Measurements from ENCODE around the gene CSPG4. TPM values are rescaled to one million over a fixed set of nuclear protein-coding genes. Genes with fewer than 3 reads are reported as not detected.

Gene CSPG4
- total and polyA plus RNA-seq, 2 donors (not counting 3 experiments of a cell fraction or from before 2014, with no cell fraction given), result not detected

DNA sequence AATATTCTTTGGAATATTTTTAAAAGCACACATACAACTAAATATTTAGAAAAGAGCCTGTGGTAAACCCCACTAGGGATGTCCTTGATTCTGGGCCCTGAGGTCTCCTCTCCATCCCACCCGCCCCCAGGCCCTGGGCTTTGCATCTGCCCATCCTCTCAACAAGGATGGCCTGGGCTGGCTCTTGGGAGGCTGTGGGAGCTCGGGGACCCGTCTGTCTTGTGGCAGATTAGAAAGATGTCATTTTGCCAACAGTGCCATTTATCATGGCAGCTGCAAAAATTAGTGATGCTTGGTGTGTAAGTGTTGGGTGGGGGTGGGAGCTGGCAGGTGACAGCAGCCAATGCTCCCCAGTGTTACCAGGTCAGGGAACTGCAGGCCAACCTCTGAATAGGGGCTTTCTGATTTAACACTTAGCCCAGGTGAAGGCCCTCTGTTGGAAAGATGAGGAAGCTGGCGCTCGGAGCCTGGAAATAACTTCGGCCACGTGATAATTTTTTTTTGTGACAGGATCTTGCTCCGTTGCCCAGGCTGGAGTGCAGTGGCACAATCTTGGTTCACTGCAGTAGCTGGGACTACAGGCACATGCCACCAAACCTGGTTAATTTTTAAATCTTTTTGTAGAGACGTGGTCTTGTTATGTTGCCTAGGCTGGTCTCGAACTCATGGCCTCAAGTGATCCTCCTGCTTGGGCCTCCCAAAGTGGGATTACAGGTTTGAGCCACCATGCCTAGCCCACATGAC is 16.9 kb upstream of the CSPG4 start:
- Histone ChIP-seq H3K4me1 (ENCODE audit: control insufficient read depth, extremely low read depth, insufficient read depth, low read length) (no peaks in the 10 kb centered on the region), H3K9ac (replicated peaks; ENCODE audit: extremely low read depth, insufficient read depth, low read length) (no peak overlapping the region), H3K27ac (ENCODE audit: insufficient read depth, low read depth, low read length) (no peak overlapping the region), H3K9me3 (replicated peaks; ENCODE audit: control insufficient read depth, insufficient read depth, low read length) (no peaks in the 10 kb centered on the region), H3K79me2 (ENCODE audit: control insufficient read depth, insufficient read depth, low read length) (no peaks in the 10 kb centered on the region), H3K4me2 (ENCODE audit: insufficient read depth, low read length) (no peak overlapping the region), H3K36me3 (ENCODE audit: control insufficient read depth in 2 of 2, extremely low read depth in 1 of 2, insufficient read depth in 2 of 2, low read length in 2 of 2) (no peaks in the 10 kb centered on the region), H4K20me1 (replicated peaks; ENCODE audit: control insufficient read depth, extremely low read depth, insufficient read depth, low read length) (no peaks in the 10 kb centered on the region), H3K9me1 (replicated peaks; ENCODE audit: control insufficient read depth, extremely low read depth, insufficient read depth, low read length) (no peaks in the 10 kb centered on the region), H3K27me3 (ENCODE audit: control insufficient read depth in 2 of 2, insufficient read depth in 2 of 2, low read length in 2 of 2) (peaks cover 0 to 5% of the 10 kb centered on the region in 2 experiments), H3K4me3 (replicated peaks in 1 of 3; ENCODE audit: insufficient read depth in 1 of 3, low read depth in 1 of 3, low read length in 3 of 3) (no peak overlapping the region), H2AFZ (ENCODE audit: low read depth, low read length) (no peak overlapping the region)
- intact Hi-C loops (cut with micrococcal nuclease), result loop anchor here (2.0 kb wide), 1 partner anchor 191 kb away; no protein-coding TSS in a partner anchor
- TF ChIP-seq MYC (IDR thresholded peaks at IDR 0.05; ENCODE audit: low read depth, low read length) (no peak), JUN (IDR thresholded peaks at IDR 0.05; ENCODE audit: borderline replicate concordance, insufficient read depth, insufficient read length, low read depth) (no peak), FOS (IDR thresholded peaks at IDR 0.05; ENCODE audit: borderline replicate concordance, insufficient read depth, low read length) (no peak), EZH2 (IDR thresholded peaks at IDR 0.05; ENCODE audit: borderline replicate concordance, low read depth, low read length, severe bottlenecking) (no peak), GATA2 (IDR thresholded peaks at IDR 0.05; ENCODE audit: insufficient read depth, insufficient read length, low read depth, low read length) (no peak), POLR2AphosphoS5 (IDR thresholded peaks at IDR 0.05; ENCODE audit: insufficient read depth, low read depth, low read length) (no peak), POLR2A (IDR thresholded peaks at IDR 0.05; ENCODE audit: low read depth, low read length) (no peak)
- TF ChIP-seq, protein P1, sequence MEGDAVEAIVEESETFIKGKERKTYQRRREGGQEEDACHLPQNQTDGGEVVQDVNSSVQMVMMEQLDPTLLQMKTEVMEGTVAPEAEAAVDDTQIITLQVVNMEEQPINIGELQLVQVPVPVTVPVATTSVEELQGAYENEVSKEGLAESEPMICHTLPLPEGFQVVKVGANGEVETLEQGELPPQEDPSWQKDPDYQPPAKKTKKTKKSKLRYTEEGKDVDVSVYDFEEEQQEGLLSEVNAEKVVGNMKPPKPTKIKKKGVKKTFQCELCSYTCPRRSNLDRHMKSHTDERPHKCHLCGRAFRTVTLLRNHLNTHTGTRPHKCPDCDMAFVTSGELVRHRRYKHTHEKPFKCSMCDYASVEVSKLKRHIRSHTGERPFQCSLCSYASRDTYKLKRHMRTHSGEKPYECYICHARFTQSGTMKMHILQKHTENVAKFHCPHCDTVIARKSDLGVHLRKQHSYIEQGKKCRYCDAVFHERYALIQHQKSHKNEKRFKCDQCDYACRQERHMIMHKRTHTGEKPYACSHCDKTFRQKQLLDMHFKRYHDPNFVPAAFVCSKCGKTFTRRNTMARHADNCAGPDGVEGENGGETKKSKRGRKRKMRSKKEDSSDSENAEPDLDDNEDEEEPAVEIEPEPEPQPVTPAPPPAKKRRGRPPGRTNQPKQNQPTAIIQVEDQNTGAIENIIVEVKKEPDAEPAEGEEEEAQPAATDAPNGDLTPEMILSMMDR (IDR thresholded peaks at IDR 0.05; ENCODE audit: extremely low read depth in 1 of 2, insufficient read depth in 1 of 2, low read depth in 1 of 2, low read length in 2 of 2), result no peak
- TF ChIP-seq, protein P2, sequence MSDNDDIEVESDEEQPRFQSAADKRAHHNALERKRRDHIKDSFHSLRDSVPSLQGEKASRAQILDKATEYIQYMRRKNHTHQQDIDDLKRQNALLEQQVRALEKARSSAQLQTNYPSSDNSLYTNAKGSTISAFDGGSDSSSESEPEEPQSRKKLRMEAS (IDR thresholded peaks at IDR 0.05; ENCODE audit: insufficient read depth, insufficient read length), result no peak
- dilution Hi-C loops (cut with MboI; ENCODE audit: extremely low pct_ligation_motif_present, low sequenced_read_pairs), result no loop called here
- ChIA-PET CTCF (interaction anchor here (1.6 to 3.8 kb wide), 7 partner anchors 9 to 421 kb away, joined by 3 to 36 read pairs (median 8); no protein-coding TSS in a partner anchor), POLR2A (no interaction called here)
- no TSS peak for BruUV-seq (replicated peaks)
- DNase-seq (ENCODE audit: low read depth, low spot score) (no peak), FAIRE-seq (no peak)
